HG02884 (cell line): ENCODE measurements around the gene AHNAK2.

Source experiments
- ATAC-seq: cut with Tn5 transposase; IDR thresholded peaks from one replicate; pipeline ENCODE4 v1.9.1; 2021; ENCODE audit warnings: mild to moderate bottlenecking, moderate library complexity; ENCODE audit not compliant: unreplicated experiment

Gene AHNAK2

GRCh38 chr14:104986487-104987164, 8.5 kb upstream of the AHNAK2 start:
- ATAC-seq, result no peak

DNA sequence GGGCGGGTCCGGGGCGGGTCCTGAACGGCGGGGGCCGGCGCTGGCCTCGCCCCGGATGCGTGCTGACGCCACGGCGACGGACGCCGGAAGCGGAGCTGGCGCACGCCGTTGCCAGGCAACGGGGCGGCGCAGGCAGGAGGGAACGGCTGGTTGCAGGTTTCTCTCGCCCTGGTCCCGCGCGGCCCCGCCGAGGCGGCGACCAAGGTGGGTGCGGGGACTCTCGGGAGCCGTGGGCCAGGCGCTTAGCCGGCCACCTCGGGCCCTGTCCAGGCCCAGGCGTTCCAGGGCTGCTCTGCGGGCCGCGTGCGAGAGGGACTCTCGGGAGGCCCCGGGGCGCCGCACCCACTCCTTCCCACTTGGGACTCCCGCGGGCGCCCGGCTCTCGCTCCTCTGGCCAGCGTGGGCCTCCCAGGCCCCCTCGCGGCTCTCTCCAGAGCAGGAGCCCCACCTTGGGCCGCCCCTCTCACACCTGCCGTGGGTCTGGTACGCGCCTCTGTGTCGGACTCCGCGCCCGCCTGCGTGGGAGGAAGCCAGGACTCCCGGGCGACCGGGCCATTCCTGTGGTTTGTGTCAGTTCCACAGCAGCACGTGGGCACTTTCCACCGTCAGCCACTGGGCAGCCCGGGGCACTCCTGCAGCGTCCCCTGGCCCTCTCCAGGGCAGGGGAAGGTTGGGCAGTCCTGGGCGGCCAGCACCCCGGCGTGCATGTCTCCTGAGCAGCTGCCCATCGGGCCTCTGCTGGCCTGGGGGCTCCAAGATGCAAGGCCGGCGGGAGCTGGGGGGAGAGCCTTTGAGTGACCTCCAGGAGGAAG, 7.7 kb upstream of the AHNAK2 start, which contains the start of gene CLBA1:
Gene CLBA1 (plus strand): TSS at position 114 of the 812 bp plus-strand sequence. CDS start 644 bp downstream, at position 758.
- peak; percentile 94 for ATAC-seq

GRCh38 chr14:104984056-104984894, 6.1 kb upstream of the AHNAK2 start:
- no peak for ATAC-seq

- no peak for ATAC-seq
These were observed 5.1 kb upstream of the AHNAK2 start for GRCh38 chr14:104983231-104983721.

GRCh38 chr14:104982548-104983230, 4.5 kb upstream of the AHNAK2 start:
- no peak for ATAC-seq

GRCh38 chr14:104981699-104982541, 3.7 kb upstream of the AHNAK2 start:
- ATAC-seq, result no peak

GRCh38 chr14:104980611-104981531, 2.7 kb upstream of the AHNAK2 start:
- no peak for ATAC-seq

DNA sequence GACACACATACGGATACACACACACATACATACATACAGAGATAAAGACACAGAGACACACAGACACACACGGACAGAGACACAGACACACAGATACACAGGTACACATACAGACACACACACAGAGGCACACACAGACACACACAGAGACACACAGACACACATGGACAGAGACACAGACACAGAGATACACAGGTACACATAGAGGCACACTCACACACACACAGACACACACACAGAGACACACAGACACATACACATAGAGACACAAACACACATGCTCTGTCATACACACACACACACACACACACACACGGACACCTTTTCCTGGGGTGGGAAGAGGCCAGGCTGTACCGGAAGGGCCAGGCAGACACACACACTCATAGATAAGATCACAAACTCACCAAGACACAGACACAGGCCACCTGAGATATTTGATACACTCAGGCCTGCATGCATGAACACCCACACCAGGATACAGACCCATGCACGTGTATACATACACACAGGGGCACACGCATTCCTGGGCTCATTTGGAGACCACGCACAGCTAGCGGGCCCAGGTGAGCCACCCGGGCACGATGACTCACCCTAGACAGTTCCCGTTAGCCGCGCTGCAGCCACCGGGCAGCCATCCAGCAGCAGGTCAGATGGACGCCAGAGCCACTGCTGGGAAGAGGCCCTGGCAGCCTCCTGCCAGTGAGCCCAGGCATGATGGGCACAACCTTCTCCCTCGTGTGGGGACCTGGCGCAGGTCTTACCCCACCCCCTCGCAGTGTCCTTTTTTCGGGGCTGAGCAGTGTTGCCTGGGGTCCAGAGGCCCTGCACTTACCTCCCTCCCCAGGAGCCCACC, 1.8 kb upstream of the AHNAK2 start:
- ATAC-seq, result no peak

GRCh38 chr14:104978746-104979691, 845 bp upstream of the AHNAK2 start:
- no peak for ATAC-seq

GRCh38 chr14:104977008-104977680, 1.0 kb downstream of the AHNAK2 start:
- ATAC-seq, result no peak

DNA sequence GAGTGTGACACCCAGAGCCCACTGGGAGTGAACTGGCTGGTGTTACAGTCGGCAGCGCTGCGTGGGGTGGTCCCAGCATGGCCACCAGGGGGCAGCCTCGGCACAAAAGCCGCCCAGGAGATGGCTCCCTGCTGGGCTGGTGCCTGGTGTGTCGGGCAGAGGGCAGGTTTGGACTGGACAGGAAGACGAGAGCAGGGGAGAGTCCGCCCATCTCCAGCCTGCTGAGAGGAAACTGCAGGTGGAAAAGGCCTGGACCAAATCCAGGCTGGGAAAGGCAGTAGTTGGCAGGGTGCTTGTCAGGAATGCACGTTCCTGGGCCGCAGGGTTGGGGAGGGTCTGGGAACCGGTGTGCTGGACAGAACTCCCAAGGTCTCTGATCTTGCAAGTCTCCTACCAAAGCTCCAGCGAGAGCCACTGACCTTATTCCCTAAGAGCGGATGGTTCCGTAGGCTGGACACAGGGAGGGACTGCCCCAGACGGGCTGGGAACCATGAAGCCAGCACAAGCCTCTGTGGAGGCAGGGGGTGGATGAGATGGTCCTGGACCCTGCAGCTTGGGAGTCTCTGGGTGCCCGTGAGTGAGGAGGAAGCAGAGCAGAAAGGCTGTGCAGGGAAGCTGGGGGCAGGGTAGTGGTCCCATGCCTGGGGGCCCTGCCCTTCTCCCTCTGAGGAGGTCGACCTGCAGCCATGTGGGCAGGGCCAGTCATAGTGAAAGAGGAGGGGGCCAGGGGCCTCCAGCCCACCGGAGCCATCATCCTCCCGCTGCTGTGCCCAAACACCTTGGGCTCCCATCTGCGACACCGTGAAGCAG, 1.8 kb downstream of the AHNAK2 start:
- no peak for ATAC-seq

DNA sequence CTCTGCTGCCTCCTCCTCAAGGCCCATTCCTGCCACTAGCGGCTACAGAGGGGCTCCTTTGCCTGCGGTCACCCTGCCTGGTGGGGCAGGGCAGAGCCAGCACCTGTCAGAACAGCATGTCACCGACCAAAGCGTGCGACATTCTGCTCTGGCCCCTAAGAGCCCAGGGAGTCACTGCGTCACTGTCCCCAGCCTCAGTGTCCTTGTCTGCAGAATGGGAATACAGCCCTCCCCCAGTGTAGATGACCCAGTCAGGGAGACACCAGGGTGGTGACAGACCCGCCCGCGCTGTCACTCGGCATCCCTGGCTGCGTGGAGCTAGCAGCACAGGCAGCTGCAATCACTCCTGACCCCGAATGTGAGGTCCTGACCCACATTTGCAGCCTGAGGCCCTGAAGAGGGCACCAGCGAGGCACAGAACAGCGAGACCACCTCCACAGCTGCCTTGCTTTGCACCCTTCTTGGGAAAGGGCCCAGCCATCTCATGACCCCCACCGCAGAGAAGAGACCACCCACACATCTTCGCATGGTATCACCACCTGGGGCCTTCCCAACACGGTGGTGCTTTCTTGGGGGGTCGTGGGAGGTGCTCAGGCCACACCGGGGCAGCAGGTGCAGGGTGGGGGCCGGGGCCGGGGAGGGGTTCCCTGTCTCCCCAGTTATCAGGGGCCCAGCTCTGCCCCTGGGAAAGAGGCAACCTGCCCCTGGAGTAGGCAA, 2.5 kb downstream of the AHNAK2 start:
- ATAC-seq, result no peak

- ATAC-seq, result no peak
These were observed 3.3 kb downstream of the AHNAK2 start for GRCh38 chr14:104974665-104975390.

GRCh38 chr14:104974146-104974541, 4.0 kb downstream of the AHNAK2 start:
- no peak for ATAC-seq
